Esophagus squamous epithelium (tissue), 4 donors: ENCODE measurements around the gene SLC27A1.

ENCODE experiments used
- CTCF ChIP-seq, 6 experiments: fragments of 450-650 bp in 4 of 6; fragments of 200-600 bp in 2 of 6; sonication (generic) in 2 of 6; IDR thresholded peaks; one replicate each; pipeline ENCODE4 v1.5.1; 2016 to 2019; ENCODE audit warnings: antibody characterized with exemption in 6 of 6, mild to moderate bottlenecking in 4 of 6, moderate library complexity in 4 of 6
- POLR2A ChIP-seq, 4 donors: fragments of 450-650 bp; IDR thresholded peaks; one replicate each; pipeline ENCODE4 v1.6.1; 2017; ENCODE audit warnings: antibody characterized with exemption in 4 of 4, mild to moderate bottlenecking in 4 of 4, moderate library complexity in 3 of 4

DNA sequence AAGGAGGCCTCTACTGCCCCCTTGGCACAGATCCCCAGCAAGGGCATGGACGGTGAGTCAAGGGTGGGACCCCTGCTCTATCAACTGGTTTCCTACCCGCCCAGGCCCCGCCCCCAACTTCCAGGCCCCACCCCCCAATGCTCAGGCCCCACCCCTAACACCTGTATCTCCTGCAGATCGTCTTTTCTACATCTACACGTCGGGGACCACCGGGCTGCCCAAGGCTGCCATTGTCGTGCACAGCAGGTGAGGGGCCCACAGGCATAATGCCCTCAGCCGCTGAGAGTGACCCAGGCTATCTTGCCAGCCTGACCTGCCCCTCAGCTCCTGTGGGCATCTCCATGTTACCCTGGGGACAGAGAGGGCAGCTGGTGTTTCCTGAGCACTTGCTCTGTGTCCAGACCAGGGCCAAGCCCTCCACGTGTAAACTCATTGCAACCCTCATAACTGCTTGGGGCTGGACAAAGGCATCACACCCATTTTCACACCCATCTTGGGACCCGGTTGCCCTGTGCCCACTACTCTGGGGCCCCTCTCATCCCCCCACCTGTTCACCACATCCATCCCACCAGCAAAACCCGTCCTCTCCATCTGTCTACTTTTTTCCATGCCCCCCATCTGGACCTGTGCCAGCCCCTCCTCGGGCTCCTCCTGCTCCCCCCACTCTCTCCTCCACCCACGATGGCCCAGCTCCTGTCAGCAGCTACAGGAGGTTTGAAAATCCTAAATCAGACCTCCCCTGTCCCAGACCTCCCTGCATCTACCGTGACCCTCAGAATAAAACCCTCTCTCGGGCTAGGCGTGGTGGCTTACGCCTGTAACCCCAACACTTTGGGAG, 17.2 kb downstream of the SLC27A1 start:
- TF ChIP-seq POLR2A (IDR thresholded peaks at IDR 0.05) (no peak), CTCF (IDR thresholded peaks at IDR 0.05) (no peak)
